CD1c-positive myeloid dendritic cell (primary cell): ENCODE data around the gene NAB1.

ENCODE experiments used
- DNase-seq: peaks from one replicate; pipeline ENCODE4 v3.0.0-alpha.2; 2016; ENCODE audit errors: extremely low spot score

The NAB1 gene

DNA sequence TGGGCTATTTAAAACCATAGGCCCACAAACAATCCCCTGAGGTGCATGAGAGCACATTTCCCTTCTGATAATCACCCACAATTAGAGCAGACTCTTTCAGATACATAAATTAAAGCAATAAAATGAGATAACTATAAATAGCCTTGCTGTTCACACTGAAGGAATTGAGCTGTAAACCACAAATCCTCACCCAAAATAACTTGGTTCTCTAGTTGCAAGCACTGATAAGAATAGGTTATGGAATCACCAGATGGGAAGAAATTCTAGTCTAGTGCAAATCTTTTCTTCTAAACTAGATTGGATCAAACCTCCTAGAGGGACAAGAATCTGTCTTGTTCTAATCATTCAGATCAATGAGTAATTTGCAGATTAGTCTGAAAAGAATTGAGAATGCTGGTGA, 64.6 kb downstream of the NAB1 start:
- no peak for DNase-seq

DNA sequence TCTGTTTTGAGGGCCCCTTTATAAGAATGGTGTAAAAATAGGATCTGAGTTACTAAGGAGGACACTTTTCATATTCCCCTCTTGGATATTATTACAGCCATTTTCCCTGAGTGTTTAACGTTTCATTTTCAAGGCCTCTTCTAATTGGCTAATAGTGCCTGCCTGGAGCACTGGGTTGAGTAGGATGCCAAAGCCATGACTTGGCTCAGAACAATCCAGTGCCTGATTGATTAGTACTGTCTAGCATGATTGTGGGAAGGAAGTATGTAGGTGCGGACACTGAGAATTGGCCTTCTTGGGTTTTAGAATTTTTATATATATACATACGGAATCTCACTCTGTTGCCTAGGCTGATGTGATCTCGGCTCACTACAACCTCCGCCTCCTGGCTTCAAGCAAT, 66.1 kb downstream of the NAB1 start:
- no peak for DNase-seq

DNA sequence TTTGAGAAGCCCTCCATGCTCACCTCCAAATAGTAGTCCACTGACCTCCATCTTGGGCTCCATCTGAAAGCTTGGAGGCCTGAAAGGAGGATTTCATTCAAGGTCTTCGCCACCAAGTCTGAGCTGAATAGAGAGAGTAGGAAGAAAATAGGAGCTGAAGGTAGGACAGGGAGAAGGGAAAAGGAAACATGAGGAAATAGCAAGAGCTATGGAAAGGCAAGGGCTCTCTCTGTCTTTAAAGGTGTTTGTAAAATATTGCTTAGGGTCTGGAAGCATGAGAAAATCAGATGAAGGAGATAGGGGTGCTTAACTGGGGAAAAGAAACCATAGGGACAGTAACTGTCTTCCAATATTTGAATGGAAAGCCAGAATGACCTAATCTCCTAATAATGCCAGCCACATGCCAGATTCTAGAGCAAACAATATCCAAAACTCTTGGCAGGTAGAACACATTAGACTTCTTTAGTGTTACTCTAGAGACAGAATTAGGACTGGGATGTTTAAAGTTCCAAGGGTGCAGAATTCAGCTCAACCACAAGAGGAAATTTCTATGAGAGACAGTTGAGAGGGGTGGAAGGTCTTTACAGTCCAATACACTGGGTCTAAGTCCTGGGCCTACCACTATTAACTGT, 67.4 kb downstream of the NAB1 start:
- DNase-seq, result no peak

DNA sequence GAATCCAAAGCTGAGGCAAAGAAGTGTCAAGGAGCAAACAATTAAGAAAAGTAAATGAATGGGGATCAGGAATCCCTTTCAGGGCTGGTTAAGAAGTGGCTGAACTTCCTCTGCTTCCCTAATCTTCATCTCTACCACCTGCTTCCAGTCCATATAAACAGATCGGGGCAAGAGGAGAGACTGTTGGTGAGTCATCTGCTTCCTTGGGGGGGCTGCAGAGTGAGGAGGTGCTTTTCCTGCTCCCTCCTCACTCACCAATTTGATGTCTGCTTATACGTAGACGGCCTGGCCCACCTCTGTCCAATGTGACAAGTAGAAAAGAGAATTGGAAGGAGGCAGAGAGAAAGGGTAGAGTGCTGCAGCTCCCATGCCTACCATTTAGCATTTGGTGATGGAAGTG, 68.4 kb downstream of the NAB1 start:
- DNase-seq, result no peak

DNA sequence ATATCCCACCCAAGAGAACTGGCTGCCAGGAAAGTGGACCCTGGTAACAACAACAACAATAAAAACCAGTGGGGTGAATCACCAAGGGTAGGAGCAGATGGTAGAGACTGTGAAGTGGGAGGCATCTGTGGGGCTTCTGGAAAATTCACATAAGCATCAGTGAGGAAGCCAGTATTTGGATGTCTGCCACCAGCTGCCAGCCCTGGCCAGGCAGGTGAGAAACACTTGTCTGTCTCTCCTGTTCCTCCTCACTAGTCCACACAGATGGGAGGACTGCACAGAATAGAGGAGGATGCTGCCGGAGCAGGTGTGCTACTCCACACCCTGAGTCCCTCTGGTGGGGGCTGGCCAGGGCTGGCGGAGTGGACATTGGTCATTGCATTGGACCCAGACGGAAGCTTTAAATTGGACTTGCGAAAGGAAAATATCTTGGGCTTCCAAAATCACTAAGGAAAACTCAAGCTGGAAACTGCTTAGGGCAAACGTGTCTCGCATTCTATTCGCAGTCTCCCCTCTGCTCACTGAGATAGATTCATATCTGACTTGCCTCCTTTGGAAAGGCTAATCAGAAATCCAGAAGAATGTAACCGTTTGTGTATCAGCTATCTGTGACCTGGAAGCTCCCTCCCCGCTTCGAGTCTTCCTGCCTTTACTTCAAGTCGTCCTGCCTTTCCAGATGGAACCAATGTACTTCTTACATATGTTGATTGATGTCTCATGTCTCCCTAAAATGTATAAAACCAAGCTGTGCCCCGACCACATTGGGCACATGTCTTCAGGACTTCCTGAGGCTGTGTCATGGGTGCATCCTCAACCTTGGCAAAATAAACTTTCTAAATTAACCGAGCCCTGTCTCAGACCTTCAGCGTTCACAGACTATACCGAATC, 69.1 kb downstream of the NAB1 start:
- no peak for DNase-seq

DNA sequence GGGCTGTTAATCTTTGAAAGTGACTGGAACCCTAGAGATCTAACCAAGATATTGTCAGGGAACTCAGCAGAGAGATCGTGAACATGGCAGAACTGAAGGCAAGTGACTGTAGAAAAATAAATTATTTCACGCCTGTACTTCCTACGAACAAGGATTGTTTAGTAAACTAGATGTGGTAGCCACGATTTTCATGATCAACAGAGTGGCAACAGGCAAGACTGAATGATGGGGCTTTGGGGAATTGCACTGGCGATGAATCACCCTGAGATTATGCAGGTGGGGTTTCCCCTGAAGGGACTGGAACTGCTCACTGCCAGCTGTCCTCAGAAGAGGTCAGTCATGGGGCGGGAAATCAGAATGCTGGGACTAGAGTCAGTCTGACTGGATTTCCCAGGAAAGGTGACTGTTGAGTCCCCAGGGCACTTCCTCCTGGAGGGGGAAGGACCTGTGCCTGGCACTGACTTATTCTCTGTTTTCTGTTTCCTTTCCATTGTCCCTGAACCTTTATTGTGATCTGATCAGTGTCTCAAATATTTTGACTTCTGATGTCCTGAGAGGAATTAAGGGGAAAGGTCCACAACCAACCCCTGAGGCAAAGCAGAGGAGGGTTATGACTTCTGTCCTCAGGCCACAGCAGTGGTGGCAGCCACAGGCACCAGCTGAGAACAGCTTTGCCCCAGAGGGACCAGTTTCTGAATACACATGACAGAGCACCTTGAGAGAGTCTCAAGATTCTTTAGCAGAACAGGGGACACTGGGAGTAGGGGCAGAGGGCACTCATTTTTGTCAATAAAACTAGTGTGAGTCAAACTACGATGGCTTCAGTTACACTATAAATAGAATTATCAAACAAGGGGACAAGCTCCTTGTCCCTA, 70.0 kb downstream of the NAB1 start:
- peak; percentile 53 for DNase-seq

DNA sequence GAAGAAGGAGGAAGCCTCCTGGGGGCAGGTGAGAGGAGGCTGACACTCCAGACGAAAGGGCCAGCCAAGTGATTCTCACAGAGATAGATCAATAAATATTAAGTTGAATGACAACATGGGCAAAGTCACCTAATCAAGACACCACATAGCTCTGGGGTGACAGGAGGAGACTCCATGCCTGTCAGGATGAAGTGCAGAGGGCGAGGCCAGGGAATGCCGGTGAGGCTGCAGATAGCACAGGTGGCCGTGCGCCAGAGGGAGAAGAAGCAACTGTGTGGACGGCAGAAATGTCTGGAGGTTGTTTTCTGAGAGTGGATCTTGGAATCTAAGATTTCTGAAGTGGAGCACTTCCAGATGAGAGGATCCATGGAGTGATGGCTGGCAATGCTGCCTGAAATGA, 71.4 kb downstream of the NAB1 start:
- no peak for DNase-seq

DNA sequence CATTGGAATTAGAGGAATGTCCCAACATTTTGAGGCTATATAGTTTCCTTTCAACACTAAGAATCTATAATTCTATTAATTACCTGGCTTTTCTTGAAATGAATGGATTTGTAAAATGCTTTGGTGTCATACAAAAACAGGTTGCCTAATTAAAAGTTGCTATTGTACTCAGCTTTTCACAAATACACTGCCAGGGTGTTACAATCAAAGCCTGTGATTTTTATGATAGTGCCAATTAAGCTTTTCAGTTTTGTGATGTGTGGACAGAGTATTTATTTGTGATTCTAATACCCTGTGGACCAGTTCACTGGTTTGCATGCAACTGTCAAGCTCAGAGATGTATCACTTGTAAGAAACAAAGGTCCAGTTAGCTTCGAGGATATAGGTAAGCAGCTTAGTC, 71.8 kb downstream of the NAB1 start:
- no peak for DNase-seq

DNA sequence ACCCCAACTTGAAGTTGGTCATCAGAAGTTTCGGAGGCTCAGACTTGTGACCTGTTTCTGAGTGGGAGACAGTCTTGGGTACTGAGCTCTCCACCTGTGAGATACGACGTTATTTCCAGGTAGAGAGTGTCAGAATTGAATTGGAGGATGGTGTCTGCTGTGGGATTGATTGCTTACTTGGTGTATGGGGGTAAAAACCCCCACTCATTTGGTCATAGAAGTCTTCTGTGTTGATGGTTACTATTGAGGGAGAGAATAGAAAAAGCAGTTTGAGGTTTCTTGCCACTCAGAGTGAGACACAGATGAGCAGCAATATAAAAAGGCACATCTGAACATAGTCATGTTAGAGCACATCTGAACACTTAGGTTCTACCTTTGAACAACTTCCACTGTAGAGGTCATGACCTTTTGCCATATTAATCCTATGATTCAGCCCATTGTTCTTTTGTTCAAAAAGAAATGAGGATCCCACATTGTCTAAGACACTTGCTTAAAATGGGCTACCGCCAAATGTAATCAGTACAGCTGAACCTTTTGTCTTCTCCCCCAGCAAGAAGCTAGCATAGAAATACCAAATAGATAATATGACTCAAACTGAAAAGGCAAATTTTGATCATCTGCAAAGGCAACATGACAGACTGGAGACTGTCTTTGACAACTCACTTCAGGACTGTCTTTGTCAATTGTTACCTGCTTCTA, 73.3 kb downstream of the NAB1 start:
- no peak for DNase-seq

DNA sequence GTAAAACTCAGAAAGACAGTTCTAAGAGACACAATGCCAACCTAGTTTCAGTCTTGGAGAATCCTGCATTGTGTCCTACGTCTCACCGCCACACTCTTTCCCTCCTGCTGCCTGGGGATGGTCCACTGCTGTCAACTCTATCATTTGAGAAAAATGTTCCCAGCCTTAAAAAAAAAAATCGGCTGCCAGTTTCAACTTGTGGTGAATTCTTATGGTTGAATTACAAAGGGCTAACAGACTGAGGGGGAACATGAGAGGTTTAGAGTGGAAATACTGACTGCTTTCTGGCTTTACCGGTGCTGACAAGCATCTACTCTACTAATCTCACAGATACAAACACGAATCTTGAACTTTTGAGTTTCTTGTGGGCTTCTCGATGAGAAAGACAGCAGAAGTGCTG, 74.0 kb downstream of the NAB1 start:
- DNase-seq, result no peak

DNA sequence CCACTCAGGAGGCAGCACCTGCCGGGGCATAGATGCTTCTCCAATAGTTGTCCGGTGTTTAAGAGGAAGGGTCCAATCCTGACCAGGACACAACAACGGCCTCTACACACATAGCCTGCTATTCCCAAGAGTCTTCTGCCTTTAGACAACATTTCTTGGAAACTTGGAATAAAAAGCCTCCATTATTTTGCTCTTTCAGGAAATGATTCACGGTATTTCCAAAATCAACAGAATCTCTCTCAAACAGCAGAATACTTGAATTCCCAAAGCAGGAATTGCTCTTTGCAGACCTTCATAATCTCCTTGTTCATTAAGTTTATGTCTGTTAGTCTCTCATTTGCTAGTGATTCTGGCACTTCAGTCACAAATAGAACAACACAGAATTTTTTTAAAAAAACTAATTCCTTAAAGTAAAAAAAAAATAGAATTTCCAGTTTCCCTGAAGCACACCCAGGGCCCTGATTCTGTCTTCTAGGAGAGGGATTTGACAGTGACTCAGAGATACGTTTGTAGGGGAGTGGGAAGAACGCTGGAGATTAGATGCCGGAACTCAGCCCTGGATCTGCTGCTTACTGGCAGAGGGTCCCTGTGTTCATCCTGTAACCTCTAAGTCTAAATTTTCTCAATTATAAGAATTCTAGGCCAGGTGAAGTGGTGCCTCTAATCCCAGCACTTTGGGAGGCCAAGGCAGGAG, 74.7 kb downstream of the NAB1 start:
- DNase-seq, result no peak

DNA sequence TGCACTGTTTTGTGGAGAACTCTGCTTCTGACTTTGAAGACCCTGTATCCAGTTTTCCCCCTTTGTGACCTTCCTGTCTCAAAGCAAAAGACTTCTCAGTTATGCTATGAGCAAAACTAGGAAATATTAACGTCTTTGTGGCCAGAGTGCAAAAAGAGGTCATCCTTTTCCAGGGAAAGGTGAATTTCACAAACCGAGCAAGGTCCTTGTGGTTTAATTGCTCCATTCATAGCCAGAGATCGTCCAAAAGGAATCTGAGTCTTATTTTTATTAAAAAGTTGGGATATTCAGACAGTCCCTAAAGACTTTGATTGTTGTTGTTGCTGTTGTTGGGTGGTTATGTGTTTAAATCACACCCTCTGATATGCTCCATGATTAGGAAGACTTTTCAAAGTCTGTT, 77.4 kb downstream of the NAB1 start:
- DNase-seq, result no peak

DNA sequence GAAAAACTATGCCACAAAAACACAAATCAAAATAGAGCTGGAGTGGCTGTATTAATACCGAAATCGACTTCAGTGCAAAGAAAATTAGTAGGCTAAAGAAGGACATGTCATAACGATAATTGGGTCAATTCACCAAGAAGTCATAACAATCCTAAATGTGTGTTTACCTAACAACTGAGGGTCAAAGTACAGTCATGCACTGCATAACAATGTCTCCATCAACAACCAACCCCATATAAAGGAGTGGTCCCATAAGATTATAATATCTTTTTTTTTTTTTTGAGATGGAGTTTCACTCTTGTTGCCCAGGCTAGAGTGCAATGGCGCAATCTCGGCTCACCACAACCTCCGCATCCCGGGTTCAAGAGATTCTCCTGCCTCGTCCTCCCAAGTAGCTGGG, 87.5 kb downstream of the NAB1 start:
- no peak for DNase-seq

DNA sequence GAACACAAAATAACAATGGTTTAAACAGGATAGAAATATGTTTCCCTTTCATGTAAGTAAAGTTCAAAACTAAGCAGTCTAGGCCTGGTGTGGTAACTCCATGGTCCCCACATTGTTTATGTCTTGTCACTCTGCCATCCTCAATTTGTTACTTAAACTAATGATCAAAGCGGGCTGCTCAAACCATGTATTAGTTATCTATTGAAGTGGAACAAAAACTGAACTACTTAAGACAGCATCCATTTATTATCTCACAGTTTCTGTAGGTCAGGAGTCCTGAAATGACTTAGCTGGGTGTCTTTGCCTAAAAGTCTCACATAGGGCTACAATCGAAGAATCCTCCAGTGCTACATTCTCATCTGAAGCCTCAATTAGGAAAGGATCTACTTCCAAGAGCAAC, 91.6 kb downstream of the NAB1 start:
- no peak for DNase-seq
